Stimulated activated CD4-positive, alpha-beta T cell treated with anti-CD3 and anti-CD28 coated beads, Interleukin-2, amount 100 ng/mL, for 48 hours (primary cell): ENCODE data around the gene DGKI.
"Not testable (repeated sequence)": the region's sequence is repeated elsewhere in the genome, so short reads cannot be mapped to it uniquely, and the experiment has no call there.

Experiments
- DNase-seq, 2 donors: peaks; one replicate each; pipeline ENCODE4 v3.0.0-alpha.2; 2020

The DGKI gene

DNA sequence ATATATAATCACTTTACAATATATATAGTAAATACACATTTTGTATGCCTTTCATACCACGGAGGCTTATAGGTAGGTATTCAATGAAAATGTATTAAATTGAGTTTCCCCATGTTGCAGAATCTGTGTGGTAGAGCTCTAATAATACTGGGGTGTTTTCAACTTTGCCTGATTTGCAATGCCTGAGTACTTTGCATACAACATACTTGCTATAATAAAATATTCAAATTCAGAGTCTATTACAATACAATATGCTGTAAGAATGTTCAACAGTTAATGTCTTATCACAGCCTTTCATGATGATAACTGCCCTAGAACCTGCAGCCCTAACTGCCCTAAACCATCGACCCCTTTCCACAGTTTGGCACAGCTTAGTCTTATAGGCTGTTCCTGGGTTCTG is 114.6 kb downstream of the DGKI start:
- no peak for DNase-seq

DNA sequence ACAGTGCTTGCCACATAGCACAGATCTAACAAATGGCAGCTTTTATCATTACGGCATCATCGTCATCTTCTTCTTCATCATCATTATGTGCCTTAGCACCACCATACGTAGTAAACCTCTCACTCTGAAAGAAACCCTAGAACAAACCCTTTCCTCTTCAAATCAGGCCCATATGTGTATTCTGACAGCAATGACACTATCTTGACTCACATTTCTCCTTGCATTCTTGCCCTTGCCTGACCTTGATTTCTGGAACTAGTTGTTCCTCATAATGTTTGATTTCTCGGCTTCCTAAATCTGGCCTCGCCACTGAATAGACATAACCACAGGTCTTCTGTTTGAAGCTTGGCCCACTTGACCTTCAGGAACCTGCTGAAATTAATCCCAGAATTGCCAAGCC is 115.3 kb downstream of the DGKI start:
- no peak for DNase-seq

DNA sequence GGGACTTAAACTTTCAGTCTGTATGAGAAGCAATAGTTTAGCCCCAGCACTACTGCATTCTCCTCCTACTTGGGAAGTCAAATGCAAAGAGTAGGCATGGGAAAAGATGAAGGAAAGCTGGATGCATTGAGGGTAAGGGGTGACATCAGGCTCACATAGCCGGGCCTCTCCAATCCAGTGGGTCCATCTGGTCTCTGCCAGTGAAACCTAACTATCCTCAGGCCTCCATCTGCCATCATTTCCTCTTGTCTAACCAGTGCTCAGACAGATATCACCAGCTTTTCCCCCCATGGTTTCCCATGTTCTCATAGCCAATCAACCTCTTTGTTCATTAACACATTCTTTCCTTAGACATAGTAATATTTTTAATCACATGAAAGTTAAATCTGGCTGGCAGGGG is 118.3 kb downstream of the DGKI start:
- no peak for DNase-seq

DNA sequence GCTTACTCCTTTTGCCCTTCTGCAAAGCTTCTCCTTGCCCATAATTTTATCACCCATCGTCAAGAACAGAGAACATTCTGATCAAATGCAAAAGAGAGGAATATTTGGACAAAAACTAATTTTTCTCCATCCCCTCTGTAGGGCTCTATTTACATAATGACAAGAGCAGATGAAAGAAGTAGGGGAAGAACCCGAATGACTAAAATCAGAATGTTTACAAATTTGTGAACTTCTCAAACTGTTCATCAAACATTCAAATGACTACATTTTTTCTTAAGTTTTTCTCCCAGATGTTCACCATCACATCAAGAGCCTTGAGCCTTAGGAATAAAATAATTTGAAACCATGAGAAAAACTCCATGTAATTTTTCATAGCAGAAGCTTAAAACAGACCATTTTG is 119.4 kb downstream of the DGKI start:
- no peak for DNase-seq

DNA sequence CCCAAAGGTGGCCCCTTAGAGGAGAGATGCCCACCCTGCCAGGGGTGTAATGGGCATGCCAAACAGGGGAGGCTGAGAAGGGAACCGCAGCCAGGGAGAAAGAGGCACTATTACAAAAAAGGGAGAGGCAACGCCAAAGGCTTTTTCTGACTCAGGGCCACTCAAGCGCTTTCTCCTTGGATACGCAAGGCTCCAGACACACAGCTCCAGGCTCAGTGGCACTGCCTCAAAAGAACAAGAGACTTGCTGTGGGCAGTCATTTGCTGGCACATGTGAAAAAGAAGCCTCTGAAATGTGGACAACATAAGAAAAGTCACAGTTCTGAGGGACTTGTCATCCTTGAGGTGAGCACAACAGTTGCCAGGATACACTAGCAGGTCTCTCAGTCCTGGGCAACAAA is 128.4 kb downstream of the DGKI start:
- DNase-seq = no peak

DNA sequence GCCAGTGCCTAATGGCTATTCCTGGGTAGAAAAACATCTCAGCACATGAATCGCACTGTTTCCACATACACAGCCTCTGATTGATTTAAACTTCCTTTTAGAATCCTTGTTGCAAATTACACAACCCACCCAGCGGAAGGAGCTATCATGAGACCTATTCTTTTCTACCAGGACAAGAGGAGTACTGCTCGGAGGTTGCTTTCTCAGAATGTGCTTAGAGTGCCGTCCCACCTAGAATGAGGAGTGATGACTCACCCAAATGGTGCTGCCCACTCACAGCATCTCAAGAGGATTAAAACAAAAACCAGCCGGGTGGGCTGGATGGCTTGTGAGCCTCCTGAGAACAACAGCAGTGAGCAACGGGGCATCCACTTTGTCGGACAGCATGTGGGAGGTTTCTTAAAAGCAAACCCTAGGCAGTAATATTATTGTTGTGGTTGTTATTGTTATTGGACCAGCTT is 128.9 kb downstream of the DGKI start:
- no peak for DNase-seq

DNA sequence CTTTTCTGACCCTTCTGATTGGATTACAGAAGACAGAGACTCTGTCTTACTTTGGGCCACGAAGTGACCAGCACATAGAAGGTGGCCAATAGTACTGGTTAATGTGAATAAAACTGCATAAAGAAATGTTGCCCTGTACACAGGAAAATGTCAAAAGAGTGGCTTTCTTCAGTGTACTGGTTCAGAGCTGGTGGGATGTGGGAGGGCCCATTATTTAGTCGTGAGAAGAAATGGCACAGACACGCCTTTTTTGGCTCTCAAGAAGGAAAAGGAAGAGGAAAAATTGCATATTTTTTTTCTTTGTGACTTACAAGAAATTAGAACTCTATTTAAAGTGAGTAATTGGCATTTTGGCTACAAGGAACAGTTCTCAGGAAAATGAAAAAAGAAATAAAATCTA is 129.7 kb downstream of the DGKI start:
- no peak for DNase-seq

DNA sequence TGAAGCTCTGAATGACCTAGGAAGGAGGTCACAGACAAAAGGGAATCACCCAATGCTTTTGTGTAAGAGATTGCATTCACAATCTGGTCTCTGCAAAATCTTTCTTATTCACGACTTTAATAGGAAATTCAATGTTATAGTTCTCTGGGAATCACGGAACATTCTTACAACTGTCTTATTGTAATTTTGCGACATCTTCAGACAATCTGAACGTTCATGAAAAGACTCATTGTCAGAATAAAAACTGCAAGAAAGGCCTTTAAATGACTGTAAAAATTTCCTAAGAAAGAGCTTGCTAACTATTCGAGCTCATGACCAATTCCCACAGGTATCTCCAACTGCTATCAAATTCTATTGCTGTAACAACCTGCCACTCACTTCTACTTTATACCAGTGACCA is 130.7 kb downstream of the DGKI start:
- DNase-seq = no peak

DNA sequence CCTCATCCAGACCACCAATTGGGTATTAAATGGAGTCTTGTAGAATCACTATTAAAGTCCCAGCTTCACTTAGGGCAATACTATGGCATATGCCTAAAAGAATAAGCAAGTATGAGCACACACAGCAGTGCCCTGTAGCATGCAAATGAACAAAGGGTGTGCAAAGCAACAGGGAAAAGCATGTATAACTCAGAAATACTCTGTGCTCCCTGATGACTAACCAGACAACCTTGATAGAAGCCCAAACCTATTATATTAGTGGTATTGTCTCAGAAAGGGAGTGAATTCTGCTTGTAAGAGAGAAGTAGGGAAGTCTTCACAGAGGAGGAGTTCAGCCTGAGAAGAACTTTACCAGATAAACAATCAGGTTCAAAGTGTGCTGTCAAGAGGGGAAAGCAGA is 131.2 kb downstream of the DGKI start:
- no peak for DNase-seq

DNA sequence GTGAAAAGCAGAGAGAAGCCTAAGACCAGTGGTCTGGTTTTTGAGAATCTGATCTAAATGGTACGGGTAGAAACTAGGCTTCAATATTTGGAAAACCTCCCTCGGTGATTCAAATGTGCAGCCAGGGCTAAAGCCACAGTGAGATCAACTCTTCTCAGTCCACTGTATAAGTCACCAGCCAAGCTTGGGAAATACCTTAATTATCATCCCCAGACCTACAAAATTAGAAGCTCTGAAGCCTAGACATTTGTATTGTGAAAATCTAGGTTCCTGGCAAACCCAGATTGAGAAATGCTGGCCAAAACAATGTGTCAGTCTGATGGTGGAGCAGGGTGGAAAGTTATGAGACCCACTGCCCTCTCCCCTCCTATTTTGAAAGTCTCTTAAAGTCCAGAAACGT is 131.7 kb downstream of the DGKI start:
- no peak for DNase-seq

DNA sequence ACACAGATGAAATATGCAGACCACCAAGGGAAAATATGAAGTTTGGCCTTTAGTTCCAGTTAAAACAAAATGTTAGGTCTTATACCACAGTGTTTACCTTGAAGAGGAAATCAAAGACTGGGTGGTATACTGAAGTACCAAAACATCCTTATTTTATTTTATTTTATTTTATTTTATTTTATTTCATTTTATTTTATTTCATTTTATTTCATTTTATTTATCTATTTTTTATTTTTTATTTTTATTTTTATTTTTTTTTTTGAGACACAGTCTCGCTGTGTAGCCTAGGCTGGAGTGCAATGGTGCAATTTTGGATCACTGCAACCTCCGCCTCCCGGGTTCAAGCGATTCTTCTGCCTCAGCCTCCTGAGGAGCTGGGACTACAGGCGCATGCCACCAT is 140.4 kb downstream of the DGKI start:
- DNase-seq = not testable (repeated sequence)

DNA sequence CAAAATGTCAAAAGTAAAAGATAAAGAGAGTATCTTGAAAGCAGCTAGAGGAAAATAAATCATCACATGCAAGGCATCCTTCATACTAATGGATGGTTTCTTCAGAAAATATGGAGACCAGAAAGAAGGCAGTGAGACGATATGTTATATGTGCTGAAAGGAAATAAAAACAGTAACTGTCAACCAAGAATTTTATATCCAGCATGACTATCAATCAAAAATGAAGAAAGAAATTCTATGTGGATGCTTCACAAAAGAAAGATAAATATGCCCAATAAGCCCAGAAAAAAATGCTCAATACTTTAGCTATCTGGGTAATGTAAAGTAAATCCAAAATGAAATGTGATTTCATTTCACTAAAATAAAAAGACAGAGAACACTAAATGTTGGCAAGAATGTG is 142.1 kb downstream of the DGKI start:
- no peak for DNase-seq

DNA sequence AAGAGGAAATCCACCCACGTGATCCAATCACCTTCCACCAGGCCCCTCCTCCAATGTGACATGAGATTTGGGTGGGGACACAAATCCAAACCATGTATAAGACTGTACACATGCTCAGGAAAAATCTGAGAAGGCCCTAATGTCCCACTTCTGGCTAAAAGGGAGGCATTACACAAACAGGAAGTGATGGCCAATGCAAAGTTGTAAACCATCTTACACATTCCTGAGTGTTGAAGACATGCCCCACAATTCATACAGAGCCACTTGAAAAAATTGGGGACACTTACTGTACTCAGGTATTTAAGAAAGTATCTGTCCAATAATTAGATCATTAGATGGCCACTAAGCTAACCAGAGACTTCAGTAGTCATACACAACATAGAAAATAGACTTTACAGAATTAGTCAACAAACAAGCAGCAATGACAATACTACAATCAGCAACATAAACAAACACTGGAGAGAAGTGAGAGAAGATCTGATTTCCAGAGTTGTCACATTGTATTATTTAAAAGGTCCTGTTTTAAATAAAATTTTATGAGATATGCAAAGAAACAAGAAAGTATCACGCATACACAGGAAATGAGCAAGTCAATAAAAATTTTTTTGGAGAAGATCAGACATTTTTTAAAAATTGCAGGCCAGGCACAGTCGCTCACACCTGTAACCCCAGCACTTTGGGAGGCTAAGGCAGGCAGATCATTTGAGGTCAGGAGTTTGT is 143.3 kb downstream of the DGKI start:
- no peak for DNase-seq

DNA sequence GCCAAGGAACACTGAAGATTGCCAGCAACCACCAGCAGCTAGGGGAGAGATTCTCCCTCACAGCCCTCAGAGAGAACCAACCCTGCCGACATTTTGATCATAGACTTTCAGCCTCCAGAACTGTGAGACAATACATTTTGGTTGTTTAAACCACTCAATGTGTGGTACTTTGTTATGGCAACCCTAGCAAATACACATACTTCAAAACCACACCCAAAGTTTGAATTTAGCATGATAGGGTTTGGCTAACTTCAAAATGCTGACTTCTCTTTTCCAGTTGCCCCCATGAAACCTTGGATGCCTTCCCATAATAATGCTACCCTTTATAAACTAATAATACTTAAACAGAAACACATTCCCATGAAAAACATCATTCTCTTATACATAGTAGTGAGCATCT is 149.8 kb downstream of the DGKI start:
- DNase-seq = no peak

DNA sequence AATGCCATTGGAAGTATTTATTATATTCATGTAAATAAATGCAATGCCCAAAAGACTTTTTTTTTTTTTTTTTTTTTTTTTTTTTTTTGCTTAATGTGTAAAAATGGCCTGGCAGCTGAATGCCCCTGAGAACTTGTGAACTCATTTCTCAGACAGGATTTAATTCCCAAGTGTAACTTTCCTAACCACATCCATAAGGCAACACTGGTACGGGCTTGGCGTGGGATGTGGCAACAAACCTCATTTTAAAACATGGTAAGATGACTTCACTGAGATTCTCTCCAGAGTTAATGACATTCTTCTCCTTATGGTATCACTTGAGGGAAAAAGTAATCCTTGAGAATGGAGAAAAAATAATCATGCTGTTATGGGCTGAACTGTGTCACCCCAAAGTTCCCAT is 150.4 kb downstream of the DGKI start:
- no peak for DNase-seq

DNA sequence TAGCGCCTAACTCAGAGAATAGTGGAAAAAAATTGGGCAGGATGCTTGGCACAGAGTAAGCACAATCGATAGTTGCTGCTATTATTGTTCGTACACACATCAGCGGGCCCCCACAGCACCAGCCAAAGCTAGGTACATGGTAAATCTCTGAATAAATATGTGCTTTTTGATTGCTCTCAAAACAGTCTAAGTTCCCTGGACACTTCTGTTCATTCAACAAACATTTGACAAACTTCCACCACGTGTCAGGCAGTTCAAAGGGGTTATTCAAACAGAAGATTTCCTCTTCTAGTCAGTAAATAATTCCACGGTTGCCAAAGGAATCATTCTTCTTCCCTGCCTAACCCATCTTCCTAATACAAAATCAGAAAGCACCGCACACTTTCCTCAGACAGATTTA is 150.8 kb downstream of the DGKI start:
- DNase-seq = no peak

DNA sequence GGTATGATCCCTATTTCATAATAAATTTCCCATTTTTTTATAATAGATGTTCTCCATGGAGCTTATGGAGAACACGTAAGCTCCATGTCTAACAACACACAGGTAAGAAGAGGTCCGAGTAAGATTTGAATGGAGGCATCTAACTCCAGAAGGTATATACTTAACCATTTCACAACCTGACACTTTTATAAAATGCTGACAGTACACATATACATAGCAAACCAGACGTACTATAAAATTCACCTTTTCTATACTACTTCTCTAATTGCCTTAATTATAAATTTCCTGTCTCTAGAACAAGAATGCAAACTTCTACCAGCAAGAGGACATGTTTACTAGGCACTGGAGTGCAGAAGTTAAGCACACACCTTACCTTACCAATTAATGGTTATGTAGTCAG is 151.3 kb downstream of the DGKI start:
- no peak for DNase-seq

DNA sequence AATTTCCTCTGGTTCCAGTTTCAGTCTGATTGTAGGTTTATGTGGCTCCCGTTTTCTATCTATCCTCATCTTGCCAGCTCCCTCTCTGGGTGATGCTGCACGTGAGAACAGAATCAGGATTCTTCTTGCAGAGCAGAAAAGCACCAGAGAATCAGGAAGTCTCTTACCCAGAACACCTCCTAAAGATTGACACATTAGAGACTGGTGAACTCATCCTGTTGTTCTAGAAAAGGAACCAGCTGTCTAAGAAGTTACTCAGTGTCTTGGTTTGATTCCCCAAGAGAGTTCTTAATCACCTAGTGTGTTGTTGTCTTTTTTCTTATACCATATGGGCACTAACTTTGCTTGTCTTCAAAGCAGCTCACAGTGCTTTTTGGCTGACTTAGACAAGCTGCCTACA is 152.4 kb downstream of the DGKI start:
- no peak for DNase-seq

DNA sequence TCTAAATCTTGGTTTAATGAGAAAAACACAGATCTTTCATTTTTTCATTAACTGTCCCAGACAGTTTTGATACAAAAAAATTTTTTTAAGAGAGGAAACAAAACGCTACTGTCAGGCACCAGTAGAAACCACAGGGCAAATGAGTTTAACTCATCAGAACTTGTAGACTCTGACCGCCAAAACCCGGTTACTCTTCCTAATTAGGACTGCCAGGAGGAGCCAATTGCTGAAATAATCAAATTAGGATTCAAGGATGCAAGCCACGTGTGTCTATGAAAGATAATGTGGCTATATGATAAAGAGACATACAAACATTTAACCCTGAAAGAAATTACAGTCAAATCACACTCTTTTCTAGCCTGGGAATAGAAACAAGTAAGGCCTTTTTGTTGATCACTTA is 154.4 kb downstream of the DGKI start:
- DNase-seq = no peak

DNA sequence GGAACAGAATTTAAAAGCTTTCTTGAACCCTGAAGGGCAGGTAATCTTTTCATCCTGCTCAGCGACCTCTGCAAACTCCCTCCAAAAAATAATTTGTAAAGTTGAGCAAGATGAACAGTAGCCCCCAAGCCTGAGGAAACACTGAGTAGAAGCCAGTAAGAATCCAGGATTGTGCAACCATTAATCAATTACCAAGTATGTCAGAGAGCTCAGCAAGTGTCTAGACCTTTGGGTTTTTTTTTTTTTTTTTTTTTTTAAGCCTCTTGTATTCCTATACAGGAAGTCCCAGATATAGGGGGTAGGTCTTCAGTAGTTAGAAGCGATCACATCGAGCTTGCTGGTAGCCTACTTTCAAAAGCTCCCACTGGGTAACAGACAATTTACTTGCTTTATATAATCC is 155.2 kb downstream of the DGKI start:
- no peak for DNase-seq

DNA sequence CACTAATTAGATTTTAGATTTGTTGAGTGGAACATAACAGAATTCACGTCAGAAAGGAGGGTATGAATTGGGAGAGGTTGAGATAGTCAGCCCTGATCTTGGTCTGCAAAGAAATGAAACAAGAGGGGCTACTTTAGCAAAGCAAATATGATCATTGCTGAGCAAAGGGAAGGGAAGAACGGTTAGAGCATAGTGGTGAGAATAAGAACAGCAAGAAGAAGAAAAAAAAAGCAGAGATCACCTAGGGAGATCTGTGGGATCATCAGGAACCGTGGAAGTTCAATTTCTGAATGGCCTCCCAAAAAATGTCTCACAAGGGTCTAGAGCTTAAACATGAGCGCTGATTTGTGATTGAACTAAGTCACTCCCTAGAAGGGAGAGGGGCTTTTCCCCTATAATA is 156.1 kb downstream of the DGKI start:
- no peak for DNase-seq

DNA sequence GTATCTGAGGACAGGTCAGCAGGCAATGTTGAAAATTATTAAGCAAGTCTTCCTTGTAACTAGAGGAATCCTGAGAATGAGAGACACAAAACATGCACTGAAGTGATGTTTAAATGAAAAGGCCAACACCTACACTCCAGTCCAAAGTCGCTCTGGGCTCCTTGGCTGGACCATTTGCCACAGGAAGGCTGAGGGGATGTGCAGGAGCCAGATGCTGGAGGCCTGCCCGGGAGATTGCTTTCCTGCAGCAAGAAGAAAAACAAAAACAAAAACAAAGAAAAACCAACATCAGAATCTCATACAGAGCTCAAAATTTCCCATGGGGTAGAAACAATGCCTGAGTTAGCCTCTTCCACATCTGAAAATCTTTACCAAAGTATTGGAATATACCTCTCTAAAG is 157.0 kb downstream of the DGKI start:
- DNase-seq = no peak

DNA sequence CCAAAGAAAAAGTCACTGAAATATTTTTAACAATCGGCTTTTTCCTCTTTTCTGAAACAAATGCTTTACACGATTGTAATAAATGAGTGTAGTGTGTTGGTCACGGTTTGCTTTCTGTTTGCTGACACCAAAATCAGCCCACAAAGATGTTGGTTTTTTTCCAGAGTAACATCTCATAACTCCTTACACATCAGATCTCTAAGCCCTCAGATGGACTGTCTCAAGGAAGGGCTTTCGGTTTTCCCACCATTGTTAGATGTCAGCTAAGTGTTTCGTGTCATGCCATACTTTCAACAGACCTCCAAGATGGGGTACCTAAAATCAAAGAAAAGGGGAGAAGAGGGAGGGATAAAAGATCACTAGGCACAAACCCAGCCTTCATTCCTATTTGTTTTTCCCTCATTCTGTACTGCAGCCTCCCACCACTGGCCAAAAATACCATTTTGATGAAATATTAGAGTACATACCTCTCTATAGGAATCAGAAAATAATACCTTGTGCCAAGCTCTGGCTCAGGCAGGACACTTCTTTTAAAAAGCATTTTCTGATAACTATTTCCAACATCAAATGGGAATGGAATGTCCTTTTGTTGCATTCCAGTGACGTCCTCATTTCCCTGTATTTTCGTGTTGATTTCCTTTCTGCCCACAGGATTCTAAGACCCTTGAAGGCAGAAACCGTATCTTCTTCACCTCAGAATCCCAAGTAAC is 159.1 kb downstream of the DGKI start:
- no peak for DNase-seq

DNA sequence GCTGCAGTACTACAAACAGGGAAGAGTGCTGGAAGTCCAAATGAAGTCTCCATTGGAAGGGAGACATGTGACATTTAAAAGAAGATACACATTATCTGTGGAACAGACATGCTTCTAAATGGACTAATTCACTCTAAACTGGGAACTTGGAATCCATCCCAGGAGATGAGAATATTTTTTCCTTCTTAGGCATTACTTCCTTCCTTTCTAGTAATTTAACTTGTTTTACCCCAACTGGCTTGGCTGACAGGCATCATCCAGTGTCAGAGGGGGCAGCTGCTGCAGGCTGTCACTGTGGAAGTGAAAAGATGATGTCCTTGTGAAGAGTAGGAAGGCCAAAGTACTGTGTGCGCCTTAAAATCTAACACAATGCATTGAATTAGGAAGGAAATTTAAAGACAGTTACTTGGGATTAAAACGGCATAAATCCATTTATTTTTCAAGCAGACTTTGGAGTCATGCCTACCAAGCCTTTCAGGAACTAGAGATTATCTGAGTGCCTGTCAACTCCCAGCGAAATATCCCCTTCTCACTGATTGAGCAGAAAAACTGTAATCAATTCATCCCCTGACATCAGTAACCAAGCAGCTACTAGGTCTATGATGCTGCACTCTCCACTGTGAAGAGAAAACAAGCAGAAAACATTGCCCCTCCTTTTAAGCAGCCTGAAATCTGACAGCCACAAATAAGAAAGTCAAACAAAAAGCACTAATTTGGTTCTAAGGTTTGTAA is 161.2 kb downstream of the DGKI start:
- no peak for DNase-seq
